Gastrocnemius medialis (tissue), 4 donors: ENCODE data around the gene GIT2. TPM values are rescaled to one million over a fixed set of nuclear protein-coding genes. Genes with fewer than 3 reads are reported as not detected.

Source experiments
- ATAC-seq, 2 donors: fragments of 150-250 bp; one replicate each; pipeline ENCODE4 v1.9.1; 2016
- DNase-seq, 2 donors: peaks; one replicate each; pipeline ENCODE4 v3.0.0-alpha.2; 2019
- H3K27ac ChIP-seq, 4 donors: fragments of 200-600 bp; sonication (generic); 1 replicate in 1 of 4; 2 replicates in 3 of 4; pipeline ENCODE4 v1.5.1; 2016 to 2018; ENCODE audit warnings: mild to moderate bottlenecking in 2 of 4, moderate library complexity in 1 of 4
- H3K27me3 ChIP-seq, 3 donors: fragments of 200-600 bp; sonication (generic) in 2 of 3; 1 replicate in 1 of 3; 2 replicates in 2 of 3; pipeline versions ENCODE4 v1.5.1 to v1.6.0; 2016 to 2019; ENCODE audit warnings: mild to moderate bottlenecking in 1 of 3, moderate library complexity in 1 of 3
- H3K36me3 ChIP-seq, 2 donors: fragments of 200-600 bp; sonication (generic) in 1 of 2; one replicate each; pipeline ENCODE4 v1.5.1; 2017 to 2018
- H3K4me1 ChIP-seq, 2 donors: fragments of 200-600 bp; sonication (generic) in 1 of 2; one replicate each; pipeline ENCODE4 v1.5.1; 2016 to 2017; ENCODE audit warnings: mild to moderate bottlenecking in 2 of 2
- H3K4me3 ChIP-seq, 4 donors: fragments of 200-600 bp; sonication (generic) in 3 of 4; 1 replicate in 1 of 4; 2 replicates in 3 of 4; pipeline ENCODE4 v1.5.1; 2016 to 2019; ENCODE audit warnings: mild to moderate bottlenecking in 2 of 4
- H3K9me3 ChIP-seq, 3 donors: fragments of 200-600 bp; sonication (generic) in 2 of 3; 1 replicate in 1 of 3; 2 replicates in 2 of 3; pipeline ENCODE4 v1.5.1; 2016 to 2019
- CTCF ChIP-seq, 5 experiments: fragments of 450-650 bp in 3 of 5; fragments of 200-600 bp in 2 of 5; sonication (generic) in 2 of 5; IDR thresholded peaks in 4 of 5; conservative IDR thresholded peaks in 1 of 5; 1 replicate in 4 of 5; 2 replicates in 1 of 5; pipeline ENCODE4 v1.5.1; 2016 to 2019; ENCODE audit warnings: antibody characterized with exemption in 5 of 5, mild to moderate bottlenecking in 3 of 5, moderate library complexity in 3 of 5
- POLR2A ChIP-seq, 2 donors: fragments of 450-650 bp; IDR thresholded peaks; one replicate each; pipeline ENCODE4 v1.6.1; 2017; ENCODE audit warnings: antibody characterized with exemption in 2 of 2, mild to moderate bottlenecking in 2 of 2, moderate library complexity in 2 of 2
- in situ Hi-C, 4 donors: fragments of 200-750 bp; cut with MboI; loops; one replicate each; pipeline versions ENCODE4 v1.15.0 to v1.8.0; 2017; ENCODE audit warnings: low sequenced_read_pairs in 4 of 4
- intact Hi-C: fragments of 100-400 bp; cut with DNase I; formaldehyde crosslinking; loops from one replicate; pipeline ENCODE4 v1.15.1; 2023; ENCODE audit warnings: low total_unique reads
- total RNA-seq, 4 donors: library from RNA; depleted of rRNA; stranded (reverse); fragments of >200 nt; gene quantifications; one replicate each; pipeline versions ENCODE4 v1.1.0 to v1.2.3, GENCODE V29; 2016

The GIT2 gene
- total RNA-seq, 4 donors from 2014 or later: 23.4 to 32.1 (median 23.6) TPM

DNA sequence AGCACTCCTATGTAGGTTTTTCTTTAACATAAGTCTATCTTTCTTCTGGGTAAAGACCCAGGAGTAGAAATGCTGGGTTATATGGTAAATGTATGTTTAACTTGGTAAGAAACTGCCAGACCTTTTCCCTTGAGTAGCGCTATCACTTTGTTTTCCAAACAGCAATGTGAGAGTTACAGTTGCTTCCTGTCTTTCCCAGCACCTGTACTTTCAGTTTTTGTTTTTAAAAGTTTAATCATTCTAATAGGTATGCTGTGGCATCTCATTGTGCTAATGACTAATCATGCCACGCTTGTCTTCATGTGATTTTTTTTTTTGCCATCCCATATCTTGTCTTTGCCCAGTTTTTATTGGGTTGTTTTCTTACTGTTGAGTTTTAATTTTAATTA is 28.1 kb downstream of the GIT2 start:
- DNase-seq (no peak), ATAC-seq (no peak)
- H3K4me1 ChIP-seq: peaks cover 13 to 14% of the 10 kb centered on the region in 2 donors
- in situ Hi-C loops (no loop called here), intact Hi-C loops (no loop called here)
- peak overlapping the region in 2 of 4 donors; percentile 33 to 46 for H3K27ac ChIP-seq
- peaks cover 0 to 41% of the 10 kb centered on the region in 2 donors for H3K36me3 ChIP-seq
- H3K27me3 ChIP-seq: no peaks in the 10 kb centered on the region
- TF ChIP-seq CTCF (IDR thresholded peaks at IDR 0.05 in 4 of 5, conservative IDR thresholded peaks at IDR 0.05 in 1 of 5) (no peak), POLR2A (IDR thresholded peaks at IDR 0.05) (no peak)
- no peaks in the 10 kb centered on the region for H3K9me3 ChIP-seq
- no peak overlapping the region for H3K4me3 ChIP-seq

GRCh38 chr12:109967383-109968031 is 28.7 kb downstream of the GIT2 start:
- ATAC-seq (no peak), DNase-seq (no peak)
- intact Hi-C loops (no loop called here), in situ Hi-C loops (no loop called here)
- Histone ChIP-seq H3K4me3 (no peak overlapping the region), H3K9me3 (no peaks in the 10 kb centered on the region), H3K27me3 (no peaks in the 10 kb centered on the region), H3K4me1 (peaks cover 13 to 14% of the 10 kb centered on the region in 2 donors), H3K27ac (peak overlapping the region in 2 of 4 donors; percentile 33 to 46), H3K36me3 (peaks cover 0 to 41% of the 10 kb centered on the region in 2 donors)
- TF ChIP-seq POLR2A (IDR thresholded peaks at IDR 0.05) (no peak), CTCF (IDR thresholded peaks at IDR 0.05 in 4 of 5, conservative IDR thresholded peaks at IDR 0.05 in 1 of 5) (no peak)

DNA sequence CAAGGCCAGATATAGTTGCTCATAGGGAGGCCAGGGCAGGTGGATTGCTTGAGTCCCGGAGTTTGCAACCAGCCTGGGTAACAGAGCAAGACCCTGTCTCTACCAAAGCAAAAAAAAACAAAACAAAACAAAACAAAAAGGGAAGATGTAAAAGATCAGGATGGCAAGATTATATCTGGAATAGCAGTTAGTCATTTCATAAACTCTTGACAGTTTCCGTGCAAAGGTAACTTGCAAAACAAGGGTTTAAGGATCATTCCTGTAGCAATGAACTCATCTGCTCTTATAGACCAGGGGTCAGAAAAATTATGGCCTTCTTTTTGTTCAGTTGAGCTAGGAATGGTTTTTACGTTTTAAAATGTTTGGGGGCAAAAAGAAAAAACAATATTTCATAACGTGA is 29.6 kb downstream of the GIT2 start:
- in situ Hi-C loops (no loop called here), intact Hi-C loops (no loop called here)
- ATAC-seq (no peak), DNase-seq (no peak)
- Histone ChIP-seq H3K9me3 (no peaks in the 10 kb centered on the region), H3K4me1 (peaks cover 13 to 14% of the 10 kb centered on the region in 2 donors), H3K36me3 (peaks cover 0 to 39% of the 10 kb centered on the region in 2 donors), H3K27me3 (no peaks in the 10 kb centered on the region), H3K4me3 (no peak overlapping the region), H3K27ac (no peak overlapping the region)
- TF ChIP-seq CTCF (IDR thresholded peaks at IDR 0.05 in 4 of 5, conservative IDR thresholded peaks at IDR 0.05 in 1 of 5): no peak
- no peak for TF ChIP-seq POLR2A (IDR thresholded peaks at IDR 0.05)

DNA sequence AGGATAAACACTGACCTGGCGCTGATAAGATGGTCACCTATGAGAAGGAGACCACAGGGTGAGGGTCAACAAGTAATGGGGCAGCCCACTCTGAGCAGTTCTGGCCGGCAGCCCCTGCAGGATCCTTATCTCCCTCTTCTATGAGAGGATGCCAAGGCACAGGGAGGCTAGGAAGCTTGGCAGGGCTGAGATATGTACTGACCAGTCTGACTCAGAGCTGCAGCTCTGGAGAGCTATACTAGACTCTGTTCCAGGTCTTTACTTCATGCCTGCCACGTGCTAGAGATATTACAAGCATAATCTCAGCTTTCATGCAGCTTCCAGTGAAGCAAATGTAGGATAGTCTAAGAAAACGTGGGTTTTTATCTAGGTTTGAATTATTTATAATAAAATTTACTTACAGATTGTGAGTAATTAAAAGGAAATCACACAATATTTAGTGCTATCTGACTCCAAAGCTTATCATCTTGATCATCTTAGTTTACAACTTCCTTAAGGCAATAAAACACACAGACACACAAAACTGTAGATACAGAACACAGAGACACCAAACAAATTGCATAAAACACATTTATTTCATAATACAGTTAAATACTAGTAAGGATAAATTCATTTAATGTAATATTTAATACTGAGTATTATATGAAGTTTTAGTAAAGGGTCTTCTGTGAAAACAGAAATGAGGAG is 32.3 kb downstream of the GIT2 start:
- Histone ChIP-seq H3K9me3 (no peaks in the 10 kb centered on the region), H3K4me3 (no peak overlapping the region), H3K4me1 (peaks cover 13 to 14% of the 10 kb centered on the region in 2 donors), H3K27me3 (no peaks in the 10 kb centered on the region), H3K27ac (peak overlapping the region; percentile 74 to 84 (median 75)), H3K36me3 (peaks cover 2 to 43% of the 10 kb centered on the region in 2 donors)
- intact Hi-C loops (no loop called here), in situ Hi-C loops (no loop called here)
- ATAC-seq: peak; percentile 99 to 100
- TF ChIP-seq CTCF (IDR thresholded peaks at IDR 0.05 in 4 of 5, conservative IDR thresholded peaks at IDR 0.05 in 1 of 5) (no peak), POLR2A (IDR thresholded peaks at IDR 0.05) (no peak)
- DNase-seq: peak; percentile 64 to 73
